GM12891 (cell line): ENCODE results near the gene LIMS2.

Experiments used
- DNase-seq: peaks from one replicate; pipeline ENCODE4 v3.0.0; 2011; ENCODE audit warnings: low spot score; ENCODE audit not compliant: insufficient read length
- FAIRE-seq: peaks from 2 replicates; lab custom pipeline; 2011; peaks lifted over from hg19 to GRCh38; lab: Jason Lieb, UNC
- PAX5 ChIP-seq: IDR thresholded peaks from 2 replicates; pipeline ENCODE4 v1.6.1; 2011; ENCODE audit warnings: low read length, moderate library complexity, mild to moderate bottlenecking; ENCODE audit not compliant: insufficient read depth, severe bottlenecking
- POLR2A ChIP-seq: IDR thresholded peaks from 2 replicates; pipeline ENCODE4 v1.6.1; 2011; ENCODE audit warnings: low read depth, low read length, control low read depth
- POLR2AphosphoS5 ChIP-seq: IDR thresholded peaks from 2 replicates; pipeline ENCODE4 v1.6.1; 2011; ENCODE audit warnings: low read depth, low read length, control low read depth
- POU2F2 ChIP-seq: IDR thresholded peaks from 2 replicates; pipeline ENCODE4 v1.6.1; 2011; ENCODE audit warnings: low read depth, mild to moderate bottlenecking, control low read depth, low read length, moderate library complexity
- SPI1 ChIP-seq: IDR thresholded peaks from 2 replicates; pipeline ENCODE4 v1.6.1; 2011; ENCODE audit warnings: low read depth, low read length, control low read depth
- TAF1 ChIP-seq: IDR thresholded peaks from 2 replicates; pipeline ENCODE4 v1.6.1; 2011; ENCODE audit warnings: low read depth, low read length, control low read depth

Gene LIMS2

GRCh38 chr2:127660291-127660578 lies 15.1 kb downstream of the LIMS2 start:
- DNase-seq (no peak), FAIRE-seq (no peak)
- TF ChIP-seq TAF1, result no peak
- TF ChIP-seq POLR2A, result no peak
- no peak for TF ChIP-seq POLR2AphosphoS5
- no peak for TF ChIP-seq PAX5
- no peak for TF ChIP-seq POU2F2
- no peak for TF ChIP-seq SPI1

- DNase-seq (no peak), FAIRE-seq (no peak)
- no peak for TF ChIP-seq TAF1
- TF ChIP-seq POU2F2, result no peak
- TF ChIP-seq POLR2AphosphoS5, result no peak
- no peak for TF ChIP-seq SPI1
- TF ChIP-seq PAX5, result no peak
- TF ChIP-seq POLR2A, result no peak
Measured at GRCh38 chr2:127659408-127660290, 15.7 kb downstream of the LIMS2 start.

- DNase-seq (no peak), FAIRE-seq (no peak)
- TF ChIP-seq PAX5 (no peak), POU2F2 (no peak), POLR2A (no peak), POLR2AphosphoS5 (no peak), SPI1 (no peak), TAF1 (no peak)
Measured at GRCh38 chr2:127658641-127659407, 16.5 kb downstream of the LIMS2 start.

GRCh38 chr2:127658146-127658545 lies 17.2 kb downstream of the LIMS2 start:
- no peak for TF ChIP-seq TAF1
- no peak for TF ChIP-seq PAX5
- no peak for TF ChIP-seq POLR2AphosphoS5
- no peak for TF ChIP-seq SPI1
- no peak for TF ChIP-seq POU2F2
- TF ChIP-seq POLR2A, result no peak
- FAIRE-seq, result no peak
- no peak for DNase-seq

GRCh38 chr2:127657232-127657595 lies 18.1 kb downstream of the LIMS2 start:
- no peak for TF ChIP-seq POU2F2
- no peak for TF ChIP-seq PAX5
- no peak for TF ChIP-seq POLR2A
- no peak for TF ChIP-seq POLR2AphosphoS5
- no peak for TF ChIP-seq TAF1
- no peak for TF ChIP-seq SPI1
- FAIRE-seq, result no peak
- DNase-seq, result no peak

GRCh38 chr2:127656569-127657231 lies 18.6 kb downstream of the LIMS2 start:
- no peak for DNase-seq
- TF ChIP-seq POLR2AphosphoS5, result no peak
- FAIRE-seq, result no peak

- FAIRE-seq, result no peak
- TF ChIP-seq POU2F2 (no peak), POLR2A (no peak), TAF1 (no peak), SPI1 (no peak), POLR2AphosphoS5 (no peak), PAX5 (no peak)
- DNase-seq, result no peak
Measured at GRCh38 chr2:127655209-127656073, 19.9 kb downstream of the LIMS2 start.

- no peak for DNase-seq
- no peak for TF ChIP-seq SPI1
- TF ChIP-seq TAF1, result no peak
- no peak for TF ChIP-seq POU2F2
- no peak for TF ChIP-seq POLR2AphosphoS5
- TF ChIP-seq PAX5, result no peak
- TF ChIP-seq POLR2A, result no peak
- no peak for FAIRE-seq
Measured at GRCh38 chr2:127654838-127655175, 20.5 kb downstream of the LIMS2 start.

GRCh38 chr2:127654084-127654837 lies 21.1 kb downstream of the LIMS2 start:
- TF ChIP-seq POLR2AphosphoS5 (no peak), PAX5 (no peak), SPI1 (no peak), POU2F2 (no peak), TAF1 (no peak), POLR2A (no peak)
- FAIRE-seq, result no peak
- no peak for DNase-seq
